ENCODE results near the gene PLEKHM2. TPM values are rescaled to one million over a fixed set of nuclear protein-coding genes. Genes with fewer than 3 reads are reported as not detected.
A peak's percentile ranks its signal among the peaks of the same experiment; 100 is the strongest.

PLEKHM2 gene
- total RNA-seq, 4 donors from 2014 or later, result 51.3 to 61.6 (median 55.2) TPM

- Histone ChIP-seq H3K27ac (no peak overlapping the region), H3K9me3 (no peaks in the 10 kb centered on the region), H3K4me1 (no peaks in the 10 kb centered on the region), H3K4me3 (no peak overlapping the region), H3K36me3 (no peaks in the 10 kb centered on the region), H3K27me3 (no peaks in the 10 kb centered on the region)
- DNase-seq (ENCODE audit: low spot score in 2 of 2), result no peak
- TF ChIP-seq EP300 (IDR thresholded peaks at IDR 0.05), result no peak
- WGBS, result 88% methylated on average over 6 of the region's 10 CpGs
Measured at GRCh38 chr1:15748690-15749398, 64.7 kb downstream of the PLEKHM2 start.

DNA sequence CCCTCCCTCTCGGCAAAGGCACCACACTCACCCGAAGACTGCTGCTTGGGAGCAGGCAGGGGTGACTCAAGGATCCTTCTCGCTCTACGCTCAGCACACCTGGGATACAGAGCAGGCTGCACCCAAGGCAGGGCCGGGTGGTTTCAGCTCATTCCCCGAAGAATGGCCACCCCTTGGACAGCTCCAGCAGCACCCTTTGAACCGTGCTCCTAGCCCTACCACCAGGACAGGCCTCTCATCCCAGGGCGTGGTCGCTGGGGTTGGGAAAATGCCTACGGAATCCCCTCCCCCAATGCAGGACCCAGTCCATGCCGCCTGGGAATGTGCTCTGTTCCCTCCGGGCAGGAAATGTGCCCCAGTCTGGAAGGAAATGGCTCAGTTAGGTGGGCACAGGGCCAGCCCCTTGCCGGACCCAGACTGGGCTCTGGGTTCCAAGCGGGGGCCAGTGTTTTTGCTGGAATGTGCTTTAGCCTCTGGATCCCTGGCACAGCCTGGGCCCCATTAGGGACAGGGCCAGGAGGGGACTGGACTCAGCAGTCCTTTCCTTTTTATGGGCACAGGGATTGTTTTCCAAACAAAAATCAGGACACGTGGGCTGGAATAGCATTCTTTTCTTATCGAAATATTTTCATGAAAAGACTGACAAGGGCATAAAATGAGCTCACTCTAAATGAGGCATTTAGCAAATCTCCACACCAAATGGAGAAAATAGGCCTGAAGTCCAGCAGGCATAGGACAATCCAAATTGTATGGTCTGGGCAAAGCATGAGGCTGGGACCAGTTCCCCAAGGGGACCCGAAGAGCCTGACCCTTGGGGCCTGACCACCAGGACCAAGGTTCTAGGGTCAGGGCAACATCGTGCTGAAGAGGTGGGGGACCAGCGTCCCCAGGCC lies 65.5 kb downstream of the PLEKHM2 start:
- no peak for TF ChIP-seq EP300 (IDR thresholded peaks at IDR 0.05)
- TF ChIP-seq, protein P1, sequence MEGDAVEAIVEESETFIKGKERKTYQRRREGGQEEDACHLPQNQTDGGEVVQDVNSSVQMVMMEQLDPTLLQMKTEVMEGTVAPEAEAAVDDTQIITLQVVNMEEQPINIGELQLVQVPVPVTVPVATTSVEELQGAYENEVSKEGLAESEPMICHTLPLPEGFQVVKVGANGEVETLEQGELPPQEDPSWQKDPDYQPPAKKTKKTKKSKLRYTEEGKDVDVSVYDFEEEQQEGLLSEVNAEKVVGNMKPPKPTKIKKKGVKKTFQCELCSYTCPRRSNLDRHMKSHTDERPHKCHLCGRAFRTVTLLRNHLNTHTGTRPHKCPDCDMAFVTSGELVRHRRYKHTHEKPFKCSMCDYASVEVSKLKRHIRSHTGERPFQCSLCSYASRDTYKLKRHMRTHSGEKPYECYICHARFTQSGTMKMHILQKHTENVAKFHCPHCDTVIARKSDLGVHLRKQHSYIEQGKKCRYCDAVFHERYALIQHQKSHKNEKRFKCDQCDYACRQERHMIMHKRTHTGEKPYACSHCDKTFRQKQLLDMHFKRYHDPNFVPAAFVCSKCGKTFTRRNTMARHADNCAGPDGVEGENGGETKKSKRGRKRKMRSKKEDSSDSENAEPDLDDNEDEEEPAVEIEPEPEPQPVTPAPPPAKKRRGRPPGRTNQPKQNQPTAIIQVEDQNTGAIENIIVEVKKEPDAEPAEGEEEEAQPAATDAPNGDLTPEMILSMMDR (IDR thresholded peaks at IDR 0.05), result no peak
- no peak for TF ChIP-seq POLR2AphosphoS5 (IDR thresholded peaks at IDR 0.05)
- TF ChIP-seq POLR2A (IDR thresholded peaks at IDR 0.05), result no peak
- H3K36me3 ChIP-seq, result no peaks in the 10 kb centered on the region
- no peak overlapping the region for H3K27ac ChIP-seq
- H3K4me3 ChIP-seq, result no peak overlapping the region
- H3K27me3 ChIP-seq, result no peaks in the 10 kb centered on the region
- H3K4me1 ChIP-seq, result no peaks in the 10 kb centered on the region
- peak in 1 of 2 donors; percentile 58 for DNase-seq (ENCODE audit: low spot score in 2 of 2)
- no peaks in the 10 kb centered on the region for H3K9me3 ChIP-seq
- WGBS, result 75% methylated on average over 19 of the region's 19 CpGs

DNA sequence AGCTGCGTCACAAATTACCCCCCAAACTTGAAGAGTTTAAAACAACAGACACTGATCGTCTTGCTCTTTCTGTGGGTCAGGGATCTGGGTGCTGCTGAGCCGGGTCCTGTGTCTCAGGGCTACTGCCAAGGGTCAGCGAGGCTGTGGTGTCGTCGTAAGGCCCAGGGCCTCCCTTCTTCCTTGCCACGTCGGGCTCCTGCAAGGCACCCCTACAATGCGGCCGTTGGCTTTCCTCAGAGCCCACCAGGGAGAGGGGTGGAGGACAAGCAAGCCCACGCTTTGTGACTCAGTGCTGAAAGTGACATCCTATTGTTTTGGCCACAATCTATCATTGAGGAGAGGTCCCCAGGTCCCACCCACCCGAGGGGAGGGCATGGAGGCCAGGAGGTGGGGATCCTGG lies 66.8 kb downstream of the PLEKHM2 start:
- no peaks in the 10 kb centered on the region for H3K36me3 ChIP-seq
- WGBS, result 90% methylated on average over 12 of the region's 12 CpGs

DNA sequence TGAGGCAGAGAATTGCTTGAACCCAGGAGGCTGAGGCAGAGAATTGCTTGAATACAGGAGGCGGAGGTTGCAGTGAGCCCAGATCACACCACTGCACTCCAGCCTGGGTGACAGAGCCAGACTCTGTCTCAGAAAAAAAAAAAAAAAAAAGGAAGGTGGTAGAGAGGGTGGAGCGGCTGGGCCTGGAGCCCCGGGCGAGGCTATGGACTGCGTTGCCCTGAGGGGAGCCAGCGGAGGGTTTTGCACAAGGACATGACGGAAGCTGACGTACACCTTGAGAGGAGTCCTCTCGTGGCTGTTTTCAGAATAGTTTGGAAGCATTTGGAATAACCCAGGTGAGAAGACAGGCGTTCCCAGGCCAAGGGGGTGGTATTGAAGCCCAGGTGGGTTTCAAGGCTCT lies 67.6 kb downstream of the PLEKHM2 start:
- WGBS, result 81% methylated on average over 10 of the region's 10 CpGs
- H3K9me3 ChIP-seq, result no peaks in the 10 kb centered on the region
- no peak overlapping the region for H3K27ac ChIP-seq
- no peaks in the 10 kb centered on the region for H3K27me3 ChIP-seq
- H3K4me1 ChIP-seq, result peaks cover 14% of the 10 kb centered on the region
- H3K4me3 ChIP-seq, result no peak overlapping the region
- H3K36me3 ChIP-seq, result no peaks in the 10 kb centered on the region
- TF ChIP-seq, protein P1 (IDR thresholded peaks at IDR 0.05), result no peak
- TF ChIP-seq POLR2A (IDR thresholded peaks at IDR 0.05), result no peak
- TF ChIP-seq EP300 (IDR thresholded peaks at IDR 0.05), result no peak
- TF ChIP-seq POLR2AphosphoS5 (IDR thresholded peaks at IDR 0.05), result no peak
- no peak for DNase-seq (ENCODE audit: low spot score in 2 of 2)

More for the DNA sequence above, 66.8 kb downstream of the PLEKHM2 start:
- no peak overlapping the region for H3K4me3 ChIP-seq
- H3K4me1 ChIP-seq, result peaks cover 6% of the 10 kb centered on the region
- no peak overlapping the region for H3K27ac ChIP-seq
- no peaks in the 10 kb centered on the region for H3K9me3 ChIP-seq
- DNase-seq (ENCODE audit: low spot score in 2 of 2), result no peak
- no peak for TF ChIP-seq POLR2A (IDR thresholded peaks at IDR 0.05)
- TF ChIP-seq, protein P1 (IDR thresholded peaks at IDR 0.05), result no peak
- TF ChIP-seq EP300 (IDR thresholded peaks at IDR 0.05), result no peak
- no peak for TF ChIP-seq POLR2AphosphoS5 (IDR thresholded peaks at IDR 0.05)
- no peaks in the 10 kb centered on the region for H3K27me3 ChIP-seq

GRCh38 chr1:15753776-15754175 lies 69.7 kb downstream of the PLEKHM2 start:
- no peaks in the 10 kb centered on the region for H3K36me3 ChIP-seq
- H3K27ac ChIP-seq, result no peak overlapping the region
- no peak for DNase-seq (ENCODE audit: low spot score in 2 of 2)
- H3K4me3 ChIP-seq, result no peak overlapping the region
- H3K27me3 ChIP-seq, result peaks cover 5% of the 10 kb centered on the region
- H3K9me3 ChIP-seq, result no peaks in the 10 kb centered on the region
- TF ChIP-seq, protein P1 (IDR thresholded peaks at IDR 0.05), result no peak
- no peak for TF ChIP-seq POLR2AphosphoS5 (IDR thresholded peaks at IDR 0.05)
- no peak for TF ChIP-seq EP300 (IDR thresholded peaks at IDR 0.05)
- no peak for TF ChIP-seq POLR2A (IDR thresholded peaks at IDR 0.05)
- WGBS, result 97% methylated on average over 9 of the region's 10 CpGs
- H3K4me1 ChIP-seq, result peaks cover 35% of the 10 kb centered on the region

Measured in suprapubic skin (tissue), 4 donors.